ENCODE results near the gene ADRA2C. TPM values are rescaled to one million over a fixed set of nuclear protein-coding genes. Genes with fewer than 3 reads are reported as not detected.

The ADRA2C gene
- total RNA-seq, 1 experiment from 2014 or later, result 34.1 TPM

GRCh38 chr4:3774253-3774883 lies 8.2 kb downstream of the ADRA2C start:
- H3K27me3 ChIP-seq (ENCODE audit: control insufficient read depth, insufficient read depth, low read length), result no peaks in the 10 kb centered on the region
- H3K4me3 ChIP-seq (ENCODE audit: insufficient read depth, low read depth, low read length), result no peak overlapping the region
- DNase-seq, result no peak
- no peaks in the 10 kb centered on the region for H3K36me3 ChIP-seq (replicated peaks; ENCODE audit: control insufficient read depth, insufficient read depth, low read length)

GRCh38 chr4:3775005-3775404 lies 8.8 kb downstream of the ADRA2C start:
- DNase-seq, result no peak
- Histone ChIP-seq H3K27me3 (ENCODE audit: control insufficient read depth, insufficient read depth, low read length) (no peaks in the 10 kb centered on the region), H3K36me3 (replicated peaks; ENCODE audit: control insufficient read depth, insufficient read depth, low read length) (no peaks in the 10 kb centered on the region), H3K4me3 (ENCODE audit: insufficient read depth, low read depth, low read length) (no peak overlapping the region)

GRCh38 chr4:3775576-3775975 lies 9.4 kb downstream of the ADRA2C start:
- H3K27me3 ChIP-seq (ENCODE audit: control insufficient read depth, insufficient read depth, low read length), result no peaks in the 10 kb centered on the region

GRCh38 chr4:3776166-3777032 lies 10.2 kb downstream of the ADRA2C start:
- DNase-seq, result no peak
- Histone ChIP-seq H3K27me3 (ENCODE audit: control insufficient read depth, insufficient read depth, low read length) (no peaks in the 10 kb centered on the region), H3K4me3 (ENCODE audit: insufficient read depth, low read depth, low read length) (no peak overlapping the region), H3K36me3 (replicated peaks; ENCODE audit: control insufficient read depth, insufficient read depth, low read length) (no peaks in the 10 kb centered on the region)

More at GRCh38 chr4:3775576-3775975, 9.4 kb downstream of the ADRA2C start:
- no peak for DNase-seq
- Histone ChIP-seq H3K4me3 (ENCODE audit: insufficient read depth, low read depth, low read length) (no peak overlapping the region), H3K36me3 (replicated peaks; ENCODE audit: control insufficient read depth, insufficient read depth, low read length) (no peaks in the 10 kb centered on the region)

GRCh38 chr4:3777033-3777390 lies 10.8 kb downstream of the ADRA2C start:
- Histone ChIP-seq H3K36me3 (replicated peaks; ENCODE audit: control insufficient read depth, insufficient read depth, low read length) (no peaks in the 10 kb centered on the region), H3K4me3 (ENCODE audit: insufficient read depth, low read depth, low read length) (no peak overlapping the region), H3K27me3 (ENCODE audit: control insufficient read depth, insufficient read depth, low read length) (no peaks in the 10 kb centered on the region)
- DNase-seq, result no peak

- H3K27me3 ChIP-seq (ENCODE audit: control insufficient read depth, insufficient read depth, low read length), result no peaks in the 10 kb centered on the region
- H3K4me3 ChIP-seq (ENCODE audit: insufficient read depth, low read depth, low read length), result no peak overlapping the region
- H3K36me3 ChIP-seq (replicated peaks; ENCODE audit: control insufficient read depth, insufficient read depth, low read length), result no peaks in the 10 kb centered on the region
- DNase-seq, result no peak
Observed at GRCh38 chr4:3777669-3778068, 11.5 kb downstream of the ADRA2C start.

- Histone ChIP-seq H3K4me3 (ENCODE audit: insufficient read depth, low read depth, low read length) (no peak overlapping the region), H3K36me3 (replicated peaks; ENCODE audit: control insufficient read depth, insufficient read depth, low read length) (no peaks in the 10 kb centered on the region), H3K27me3 (ENCODE audit: control insufficient read depth, insufficient read depth, low read length) (no peaks in the 10 kb centered on the region)
- DNase-seq, result no peak
Observed at GRCh38 chr4:3779509-3779908, 13.3 kb downstream of the ADRA2C start.

GRCh38 chr4:3780347-3781171 lies 14.4 kb downstream of the ADRA2C start:
- H3K36me3 ChIP-seq (replicated peaks; ENCODE audit: control insufficient read depth, insufficient read depth, low read length), result no peaks in the 10 kb centered on the region
- no peak for DNase-seq

GRCh38 chr4:3781193-3781886 lies 15.2 kb downstream of the ADRA2C start:
- Histone ChIP-seq H3K27me3 (ENCODE audit: control insufficient read depth, insufficient read depth, low read length) (no peaks in the 10 kb centered on the region), H3K36me3 (replicated peaks; ENCODE audit: control insufficient read depth, insufficient read depth, low read length) (no peaks in the 10 kb centered on the region), H3K4me3 (ENCODE audit: insufficient read depth, low read depth, low read length) (no peak overlapping the region)
- peak; percentile 75 for DNase-seq

More at GRCh38 chr4:3780347-3781171, 14.4 kb downstream of the ADRA2C start:
- H3K27me3 ChIP-seq (ENCODE audit: control insufficient read depth, insufficient read depth, low read length), result no peaks in the 10 kb centered on the region
- no peak overlapping the region for H3K4me3 ChIP-seq (ENCODE audit: insufficient read depth, low read depth, low read length)

- no peak for DNase-seq
- no peaks in the 10 kb centered on the region for H3K27me3 ChIP-seq (ENCODE audit: control insufficient read depth, insufficient read depth, low read length)
- no peak overlapping the region for H3K4me3 ChIP-seq (ENCODE audit: insufficient read depth, low read depth, low read length)
- H3K36me3 ChIP-seq (replicated peaks; ENCODE audit: control insufficient read depth, insufficient read depth, low read length), result no peaks in the 10 kb centered on the region
Observed at GRCh38 chr4:3781997-3782930, 16.1 kb downstream of the ADRA2C start.

- H3K36me3 ChIP-seq (replicated peaks; ENCODE audit: control insufficient read depth, insufficient read depth, low read length), result no peaks in the 10 kb centered on the region
- H3K4me3 ChIP-seq (ENCODE audit: insufficient read depth, low read depth, low read length), result no peak overlapping the region
- DNase-seq, result peak; percentile 95
- no peaks in the 10 kb centered on the region for H3K27me3 ChIP-seq (ENCODE audit: control insufficient read depth, insufficient read depth, low read length)
Observed at GRCh38 chr4:3783693-3784306, 17.6 kb downstream of the ADRA2C start.

GRCh38 chr4:3784454-3785291 lies 18.5 kb downstream of the ADRA2C start:
- Histone ChIP-seq H3K36me3 (replicated peaks; ENCODE audit: control insufficient read depth, insufficient read depth, low read length) (no peaks in the 10 kb centered on the region), H3K27me3 (ENCODE audit: control insufficient read depth, insufficient read depth, low read length) (no peaks in the 10 kb centered on the region), H3K4me3 (ENCODE audit: insufficient read depth, low read depth, low read length) (no peak overlapping the region)
- peak; percentile 77 for DNase-seq

- no peaks in the 10 kb centered on the region for H3K27me3 ChIP-seq (ENCODE audit: control insufficient read depth, insufficient read depth, low read length)
- H3K4me3 ChIP-seq (ENCODE audit: insufficient read depth, low read depth, low read length), result no peak overlapping the region
- DNase-seq, result no peak
- H3K36me3 ChIP-seq (replicated peaks; ENCODE audit: control insufficient read depth, insufficient read depth, low read length), result no peaks in the 10 kb centered on the region
Observed at GRCh38 chr4:3785292-3785565, 19.0 kb downstream of the ADRA2C start.
